Liver (tissue), 9 donors: ENCODE results near the gene TBK1. TPM values are rescaled to one million over a fixed set of nuclear protein-coding genes. Genes with fewer than 3 reads are reported as not detected.
"Not testable (repeated sequence)": the region's sequence is repeated elsewhere in the genome, so short reads cannot be mapped to it uniquely, and the experiment has no call there.

Experiments
- DNase-seq: peaks from one replicate; pipeline ENCODE4 v3.0.0-alpha.2; 2017; ENCODE audit warnings: low spot score
- H3K27ac ChIP-seq, 2 donors: one replicate each; pipeline ENCODE4 v1.7.0; 2013; ENCODE audit warnings: inconsistent platforms in 2 of 2, low read length in 2 of 2, control low read depth in 1 of 2, low read depth in 1 of 2, mild to moderate bottlenecking in 1 of 2
- H3K27me3 ChIP-seq, 4 donors: one replicate each; pipeline versions ENCODE4 v1.6.1 to v1.7.0; 2013; ENCODE audit warnings: low read length in 3 of 4, inconsistent platforms in 1 of 4, mild to moderate bottlenecking in 1 of 4, moderate library complexity in 1 of 4; ENCODE audit not compliant: control insufficient read depth in 4 of 4, insufficient read depth in 4 of 4
- H3K36me3 ChIP-seq, 4 donors: one replicate each; pipeline versions ENCODE4 v1.6.1 to v1.7.0; 2013; ENCODE audit warnings: low read length in 3 of 4, mild to moderate bottlenecking in 3 of 4, low read depth in 1 of 4, moderate library complexity in 1 of 4; ENCODE audit not compliant: control insufficient read depth in 4 of 4, insufficient read depth in 3 of 4
- H3K4me1 ChIP-seq, 4 donors: one replicate each; pipeline versions ENCODE4 v1.6.1 to v1.7.0; 2013; ENCODE audit warnings: low read length in 3 of 4, mild to moderate bottlenecking in 3 of 4, moderate library complexity in 1 of 4; ENCODE audit not compliant: control insufficient read depth in 4 of 4, insufficient read depth in 4 of 4
- H3K4me3 ChIP-seq, 3 donors: one replicate each; pipeline versions ENCODE4 v1.6.1 to v1.7.0; 2013; ENCODE audit warnings: low read length in 3 of 3, control low read depth in 1 of 3, low read depth in 1 of 3, mild to moderate bottlenecking in 1 of 3
- H3K9ac ChIP-seq, 2 donors: one replicate each; pipeline ENCODE4 v1.7.0; 2013; ENCODE audit warnings: low read length in 2 of 2, mild to moderate bottlenecking in 2 of 2, moderate library complexity in 2 of 2, control low read depth in 1 of 2, low read depth in 1 of 2
- H3K9me3 ChIP-seq, 4 donors: one replicate each; pipeline versions ENCODE4 v1.6.1 to v1.7.0; 2013; ENCODE audit warnings: low read length in 3 of 4; ENCODE audit not compliant: control insufficient read depth in 4 of 4
- EGR1 ChIP-seq, 2 donors: IDR thresholded peaks; 2 replicates each; pipeline ENCODE4 v1.6.1; 2016 to 2018; ENCODE audit warnings: antibody characterized with exemption in 2 of 2, low read depth in 2 of 2
- FOXA1 ChIP-seq: IDR thresholded peaks from 2 replicates; pipeline ENCODE4 v1.6.1; 2016; ENCODE audit warnings: antibody characterized with exemption
- FOXA2 ChIP-seq: IDR thresholded peaks from 2 replicates; pipeline ENCODE4 v1.6.1; 2016; ENCODE audit warnings: antibody characterized with exemption
- GABPA ChIP-seq, 2 donors: IDR thresholded peaks in 1 of 2; conservative IDR thresholded peaks in 1 of 2; 2 replicates each; pipeline ENCODE4 v1.6.1; 2016; ENCODE audit warnings: antibody characterized with exemption in 2 of 2, mild to moderate bottlenecking in 1 of 2, moderate library complexity in 1 of 2
- HNF4A ChIP-seq, 2 donors: conservative IDR thresholded peaks; 2 replicates each; pipeline ENCODE4 v1.6.1; 2016; ENCODE audit warnings: antibody characterized with exemption in 2 of 2, mild to moderate bottlenecking in 2 of 2
- HNF4G ChIP-seq: IDR thresholded peaks from 2 replicates; pipeline ENCODE4 v1.6.1; 2016; ENCODE audit warnings: antibody characterized with exemption
- JUND ChIP-seq, 2 donors: IDR thresholded peaks; 2 replicates each; pipeline ENCODE4 v1.6.1; 2016; ENCODE audit warnings: antibody characterized with exemption in 2 of 2
- RAD21 ChIP-seq, 2 donors: IDR thresholded peaks; 2 replicates each; pipeline ENCODE4 v1.6.1; 2016; ENCODE audit warnings: antibody characterized with exemption in 2 of 2, mild to moderate bottlenecking in 2 of 2
- RXRA ChIP-seq, 2 donors: IDR thresholded peaks; 2 replicates each; pipeline ENCODE4 v1.6.1; 2017 to 2018; ENCODE audit warnings: antibody characterized with exemption in 2 of 2, mild to moderate bottlenecking in 1 of 2
- SP1 ChIP-seq: IDR thresholded peaks from 2 replicates; pipeline ENCODE4 v1.6.1; 2018; ENCODE audit warnings: antibody characterized with exemption, mild to moderate bottlenecking
- TAF1 ChIP-seq: conservative IDR thresholded peaks from 2 replicates; pipeline ENCODE4 v1.6.1; 2016; ENCODE audit warnings: antibody characterized with exemption, mild to moderate bottlenecking
- YY1 ChIP-seq: IDR thresholded peaks from 2 replicates; pipeline ENCODE4 v1.6.1; 2016; ENCODE audit warnings: antibody characterized with exemption, mild to moderate bottlenecking
- WGBS: extraction: QIAGEN DNeasy Blood & Tissue Kit; methylation state at CpG from one replicate; pipeline ENCODE4 v1.1.7; 2013; 5-methylcytosine and 5-hydroxymethylcytosine counted together
- polyA plus RNA-seq, 2 donors: library from polyadenylated mRNA; stranded (reverse) in 1 of 2; unstranded in 1 of 2; fragments of 200-250 nt in 1 of 2; fragments of >200 nt in 1 of 2; fragmentation: Nextera tagmentation in 1 of 2; extraction: Ambion mirVana in 1 of 2; gene quantifications; one replicate each; pipeline versions ENCODE4 v1.2.1 to v1.2.3, GENCODE V29; 2013 to 2015
- total RNA-seq, 2 donors: library from RNA; depleted of rRNA; stranded (reverse); fragments of >200 nt; gene quantifications; one replicate each; pipeline ENCODE4 v1.2.3, GENCODE V29; 2014
- TF ChIP-seq, protein P1 (sequence below): fragments of 150-350 bp; IDR thresholded peaks from 2 replicates; pipeline ENCODE4 v1.5.1; 2017; ENCODE audit warnings: improper control_type of control experiment, low read depth, low read length; ENCODE audit not compliant: missing input control
- TF ChIP-seq, protein P2 (sequence below): IDR thresholded peaks from 2 replicates; pipeline ENCODE4 v1.6.1; 2016; ENCODE audit warnings: antibody characterized with exemption
- TF ChIP-seq, protein P3 (sequence below): IDR thresholded peaks from 2 replicates; pipeline ENCODE4 v1.6.1; 2016; ENCODE audit warnings: antibody characterized with exemption, mild to moderate bottlenecking
- TF ChIP-seq, protein P4 (sequence below): IDR thresholded peaks from 2 replicates; pipeline ENCODE4 v1.6.1; 2016; ENCODE audit warnings: antibody characterized with exemption
- TF ChIP-seq, protein P5 (sequence below): IDR thresholded peaks from 2 replicates; pipeline ENCODE4 v1.6.1; 2016; ENCODE audit warnings: antibody characterized with exemption
- donor health status: healthy.
- donor health status: healthy.
- donor health status: healthy.
- donor health status: healthy.
- donor health status: healthy.

The TBK1 gene
- total and polyA plus RNA-seq, 4 donors = 7.6 to 20.7 (median 13.9) TPM

DNA sequence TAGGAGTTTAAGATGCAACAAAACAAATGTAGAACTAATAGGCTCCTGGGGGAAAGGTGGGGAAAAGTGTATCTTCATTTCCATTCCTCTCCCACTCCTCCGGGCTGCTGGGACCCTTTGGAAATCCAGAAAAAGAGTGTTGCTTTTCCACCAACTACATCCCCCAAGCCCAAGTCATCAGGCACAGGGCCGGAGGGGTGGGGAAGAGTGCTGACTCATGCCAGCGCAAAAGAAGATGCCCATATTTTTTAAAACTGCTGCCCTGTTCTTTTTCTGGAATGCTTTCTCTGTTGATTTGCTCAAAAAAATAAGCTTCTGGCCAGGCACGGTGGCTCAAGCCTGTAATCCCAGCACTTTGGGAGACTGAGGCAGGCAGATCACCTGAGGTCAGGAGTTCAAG, 70.9 kb downstream of the TBK1 start (continued):
- TF ChIP-seq, protein P1, sequence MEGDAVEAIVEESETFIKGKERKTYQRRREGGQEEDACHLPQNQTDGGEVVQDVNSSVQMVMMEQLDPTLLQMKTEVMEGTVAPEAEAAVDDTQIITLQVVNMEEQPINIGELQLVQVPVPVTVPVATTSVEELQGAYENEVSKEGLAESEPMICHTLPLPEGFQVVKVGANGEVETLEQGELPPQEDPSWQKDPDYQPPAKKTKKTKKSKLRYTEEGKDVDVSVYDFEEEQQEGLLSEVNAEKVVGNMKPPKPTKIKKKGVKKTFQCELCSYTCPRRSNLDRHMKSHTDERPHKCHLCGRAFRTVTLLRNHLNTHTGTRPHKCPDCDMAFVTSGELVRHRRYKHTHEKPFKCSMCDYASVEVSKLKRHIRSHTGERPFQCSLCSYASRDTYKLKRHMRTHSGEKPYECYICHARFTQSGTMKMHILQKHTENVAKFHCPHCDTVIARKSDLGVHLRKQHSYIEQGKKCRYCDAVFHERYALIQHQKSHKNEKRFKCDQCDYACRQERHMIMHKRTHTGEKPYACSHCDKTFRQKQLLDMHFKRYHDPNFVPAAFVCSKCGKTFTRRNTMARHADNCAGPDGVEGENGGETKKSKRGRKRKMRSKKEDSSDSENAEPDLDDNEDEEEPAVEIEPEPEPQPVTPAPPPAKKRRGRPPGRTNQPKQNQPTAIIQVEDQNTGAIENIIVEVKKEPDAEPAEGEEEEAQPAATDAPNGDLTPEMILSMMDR = no peak
- no peak for TF ChIP-seq HNF4A (conservative IDR thresholded peaks at IDR 0.05)
- no peak for TF ChIP-seq RXRA (IDR thresholded peaks at IDR 0.05)
- no peak for TF ChIP-seq JUND (IDR thresholded peaks at IDR 0.05)
- TF ChIP-seq, protein P2, sequence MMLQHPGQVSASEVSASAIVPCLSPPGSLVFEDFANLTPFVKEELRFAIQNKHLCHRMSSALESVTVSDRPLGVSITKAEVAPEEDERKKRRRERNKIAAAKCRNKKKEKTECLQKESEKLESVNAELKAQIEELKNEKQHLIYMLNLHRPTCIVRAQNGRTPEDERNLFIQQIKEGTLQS = no peak

DNA sequence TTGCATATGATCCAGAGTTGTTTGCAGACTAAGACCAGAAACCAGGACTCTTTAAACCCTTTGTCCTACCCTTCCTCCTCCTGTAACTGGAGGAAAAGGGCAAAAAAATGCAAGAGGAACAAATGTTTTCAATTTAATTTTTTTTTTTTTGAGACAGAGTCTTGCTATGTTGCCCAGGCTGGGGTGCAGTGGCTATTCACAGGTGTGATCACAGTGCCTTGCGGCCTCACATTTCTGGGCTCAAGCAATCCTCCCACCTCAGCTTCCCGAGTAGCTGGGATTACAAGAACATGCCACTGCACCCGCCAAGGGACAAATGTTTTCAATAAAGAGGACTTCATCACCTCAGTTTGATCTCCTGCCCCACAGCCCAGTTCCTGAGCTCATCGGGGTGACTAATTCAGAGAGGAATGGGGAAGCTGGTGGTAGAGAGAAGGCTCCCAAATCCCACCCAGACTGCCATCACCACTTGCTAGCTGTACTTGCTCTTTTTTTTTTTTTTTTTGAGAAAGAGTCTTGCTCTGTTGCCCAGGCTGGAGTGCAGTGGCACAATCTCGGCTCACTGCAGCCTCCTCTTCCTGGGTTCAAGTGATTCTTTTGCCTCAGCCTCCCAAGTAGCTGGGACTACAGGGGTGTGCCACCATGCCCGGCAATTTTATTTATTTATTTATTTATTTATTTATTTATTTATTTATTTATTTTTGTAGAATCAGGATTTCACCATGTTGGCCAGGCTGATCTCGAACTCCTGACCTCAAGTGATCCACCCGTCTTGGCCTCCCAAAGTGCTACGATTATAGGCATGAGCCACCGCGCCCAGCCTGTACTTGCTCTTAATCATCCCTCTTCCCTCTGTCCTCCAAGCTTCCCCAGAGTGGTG, 71.9 kb downstream of the TBK1 start:
- not testable (repeated sequence) for H3K27me3 ChIP-seq, H3K9ac ChIP-seq, DNase-seq, H3K4me3 ChIP-seq, H3K4me1 ChIP-seq, H3K27ac ChIP-seq, H3K9me3 ChIP-seq, H3K36me3 ChIP-seq
- 92% methylated on average over 11 of the region's 11 CpGs for WGBS

DNA sequence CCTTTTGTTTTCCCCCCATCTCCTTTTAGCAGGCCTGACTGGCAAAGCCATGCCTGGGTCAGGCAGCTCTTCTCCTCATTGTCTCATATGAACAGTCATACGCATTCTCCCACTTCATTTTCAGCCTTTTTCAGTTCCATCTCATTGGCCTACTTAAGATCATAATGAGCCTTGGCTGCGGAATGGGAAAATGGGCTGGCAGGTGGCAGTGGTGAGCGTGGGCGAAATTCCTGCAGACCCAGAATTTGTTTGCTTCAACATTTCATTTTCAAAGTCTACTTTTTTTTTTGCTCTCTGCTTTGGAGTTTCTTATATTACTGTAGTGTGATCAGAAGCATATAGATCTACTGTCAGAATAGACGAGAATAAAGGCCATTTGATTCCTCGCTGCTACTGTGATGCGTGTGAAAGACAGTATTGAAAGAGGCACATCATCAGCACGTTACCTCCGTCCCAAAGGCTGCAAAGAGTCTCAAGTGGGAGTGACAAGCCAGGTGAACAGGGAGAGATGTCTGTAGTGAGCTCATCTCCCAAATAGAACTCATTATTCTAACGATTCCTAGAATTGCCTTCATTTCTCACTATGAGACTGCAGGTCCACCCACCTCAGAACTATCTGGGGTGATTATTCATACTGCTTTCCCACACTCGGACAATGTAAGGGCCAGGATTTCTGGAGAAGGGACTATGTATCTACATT, 73.7 kb downstream of the TBK1 start:
- H3K4me1 ChIP-seq = no peaks in the 10 kb centered on the region
- H3K9me3 ChIP-seq = no peaks in the 10 kb centered on the region
- no peaks in the 10 kb centered on the region for H3K36me3 ChIP-seq
- no peak overlapping the region for H3K27ac ChIP-seq
- no peak for TF ChIP-seq HNF4G
- no peak for TF ChIP-seq FOXA2
- TF ChIP-seq YY1 = no peak
- no peak for TF ChIP-seq RXRA (IDR thresholded peaks at IDR 0.05)
- TF ChIP-seq, protein P3, sequence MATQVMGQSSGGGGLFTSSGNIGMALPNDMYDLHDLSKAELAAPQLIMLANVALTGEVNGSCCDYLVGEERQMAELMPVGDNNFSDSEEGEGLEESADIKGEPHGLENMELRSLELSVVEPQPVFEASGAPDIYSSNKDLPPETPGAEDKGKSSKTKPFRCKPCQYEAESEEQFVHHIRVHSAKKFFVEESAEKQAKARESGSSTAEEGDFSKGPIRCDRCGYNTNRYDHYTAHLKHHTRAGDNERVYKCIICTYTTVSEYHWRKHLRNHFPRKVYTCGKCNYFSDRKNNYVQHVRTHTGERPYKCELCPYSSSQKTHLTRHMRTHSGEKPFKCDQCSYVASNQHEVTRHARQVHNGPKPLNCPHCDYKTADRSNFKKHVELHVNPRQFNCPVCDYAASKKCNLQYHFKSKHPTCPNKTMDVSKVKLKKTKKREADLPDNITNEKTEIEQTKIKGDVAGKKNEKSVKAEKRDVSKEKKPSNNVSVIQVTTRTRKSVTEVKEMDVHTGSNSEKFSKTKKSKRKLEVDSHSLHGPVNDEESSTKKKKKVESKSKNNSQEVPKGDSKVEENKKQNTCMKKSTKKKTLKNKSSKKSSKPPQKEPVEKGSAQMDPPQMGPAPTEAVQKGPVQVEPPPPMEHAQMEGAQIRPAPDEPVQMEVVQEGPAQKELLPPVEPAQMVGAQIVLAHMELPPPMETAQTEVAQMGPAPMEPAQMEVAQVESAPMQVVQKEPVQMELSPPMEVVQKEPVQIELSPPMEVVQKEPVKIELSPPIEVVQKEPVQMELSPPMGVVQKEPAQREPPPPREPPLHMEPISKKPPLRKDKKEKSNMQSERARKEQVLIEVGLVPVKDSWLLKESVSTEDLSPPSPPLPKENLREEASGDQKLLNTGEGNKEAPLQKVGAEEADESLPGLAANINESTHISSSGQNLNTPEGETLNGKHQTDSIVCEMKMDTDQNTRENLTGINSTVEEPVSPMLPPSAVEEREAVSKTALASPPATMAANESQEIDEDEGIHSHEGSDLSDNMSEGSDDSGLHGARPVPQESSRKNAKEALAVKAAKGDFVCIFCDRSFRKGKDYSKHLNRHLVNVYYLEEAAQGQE = no peak
- no peak for TF ChIP-seq RAD21 (IDR thresholded peaks at IDR 0.05)
- TF ChIP-seq GABPA (IDR thresholded peaks at IDR 0.05 in 1 of 2, conservative IDR thresholded peaks at IDR 0.05 in 1 of 2) = no peak
- no peak for TF ChIP-seq FOXA1
- no peak for TF ChIP-seq TAF1
- TF ChIP-seq JUND (IDR thresholded peaks at IDR 0.05) = no peak
- TF ChIP-seq EGR1 (IDR thresholded peaks at IDR 0.05; ENCODE audit: low read depth in 2 of 2) = no peak
- TF ChIP-seq, protein P2 = no peak
- TF ChIP-seq, protein P4, sequence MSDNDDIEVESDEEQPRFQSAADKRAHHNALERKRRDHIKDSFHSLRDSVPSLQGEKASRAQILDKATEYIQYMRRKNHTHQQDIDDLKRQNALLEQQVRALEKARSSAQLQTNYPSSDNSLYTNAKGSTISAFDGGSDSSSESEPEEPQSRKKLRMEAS = no peak
- no peak for TF ChIP-seq SP1
- TF ChIP-seq, protein P5, sequence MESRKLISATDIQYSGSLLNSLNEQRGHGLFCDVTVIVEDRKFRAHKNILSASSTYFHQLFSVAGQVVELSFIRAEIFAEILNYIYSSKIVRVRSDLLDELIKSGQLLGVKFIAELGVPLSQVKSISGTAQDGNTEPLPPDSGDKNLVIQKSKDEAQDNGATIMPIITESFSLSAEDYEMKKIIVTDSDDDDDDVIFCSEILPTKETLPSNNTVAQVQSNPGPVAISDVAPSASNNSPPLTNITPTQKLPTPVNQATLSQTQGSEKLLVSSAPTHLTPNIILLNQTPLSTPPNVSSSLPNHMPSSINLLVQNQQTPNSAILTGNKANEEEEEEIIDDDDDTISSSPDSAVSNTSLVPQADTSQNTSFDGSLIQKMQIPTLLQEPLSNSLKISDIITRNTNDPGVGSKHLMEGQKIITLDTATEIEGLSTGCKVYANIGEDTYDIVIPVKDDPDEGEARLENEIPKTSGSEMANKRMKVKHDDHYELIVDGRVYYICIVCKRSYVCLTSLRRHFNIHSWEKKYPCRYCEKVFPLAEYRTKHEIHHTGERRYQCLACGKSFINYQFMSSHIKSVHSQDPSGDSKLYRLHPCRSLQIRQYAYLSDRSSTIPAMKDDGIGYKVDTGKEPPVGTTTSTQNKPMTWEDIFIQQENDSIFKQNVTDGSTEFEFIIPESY = no peak
- no peak for TF ChIP-seq HNF4A (conservative IDR thresholded peaks at IDR 0.05)
- TF ChIP-seq, protein P1 = no peak
- no peak for DNase-seq
- H3K4me3 ChIP-seq = no peak overlapping the region
- H3K27me3 ChIP-seq = no peaks in the 10 kb centered on the region
- H3K9ac ChIP-seq = no peak overlapping the region
- WGBS = 91% methylated on average over 11 of the region's 11 CpGs
